Hair follicle dermal papilla cell (primary cell): ENCODE data around the gene SLC1A3. TPM values are rescaled to one million over a fixed set of nuclear protein-coding genes. Genes with fewer than 3 reads are reported as not detected.

Experiments used
- small RNA-seq: library from RNA; depleted of rRNA; stranded (forward); fragments of <200 nt; gene quantifications from one replicate; pipeline ENCODE3, GENCODE V24; 2012
- total RNA-seq: library from RNA; depleted of rRNA; stranded (reverse); fragments of >200 nt; gene quantifications from 2 replicates; pipeline ENCODE4 v1.2.3, GENCODE V29; 2012

The SLC1A3 gene
- total RNA-seq = 103 and 136 TPM in 2 replicates

GRCh38 chr5:36606428-36607113, at the start of gene SLC1A3:
Gene SLC1A3 (plus strand): TSS chr5:36606606. CDS start chr5:36608424, 1,818 bp downstream.

Small RNA genes lying within 50 kb of the gene (small RNA-seq; reads per million reads assigned to genes)
- not detected for gene AC010631.1
